GM23338 (cell line): ENCODE results near the gene LPAR6. TPM values are rescaled to one million over a fixed set of nuclear protein-coding genes. Genes with fewer than 3 reads are reported as not detected.

Experiments used
- ATAC-seq: fragments of 200-7000 bp; cut with Tn5 transposase; 3 replicates; pipeline ENCODE4 v1.9.1; 2020
- DNase-seq: peaks from one replicate; pipeline ENCODE4 v3.0.0-alpha.2; 2015; ENCODE audit warnings: low spot score
- H2AFZ ChIP-seq: fragments of 200-600 bp; sonication (generic); 2 replicates; pipeline ENCODE4 v1.8.0; 2016; ENCODE audit warnings: antibody characterized with exemption, mild to moderate bottlenecking, moderate library complexity
- H3F3A ChIP-seq: fragments of 200-600 bp; sonication (generic); replicated peaks from 2 replicates; pipeline ENCODE4 v1.8.0; 2017; ENCODE audit warnings: antibody characterized with exemption, mixed run types, low read depth
- H3K27ac ChIP-seq: fragments of 200-600 bp; sonication (generic); 2 replicates; pipeline ENCODE4 v1.6.1; 2016; ENCODE audit warnings: low read depth
- H3K27me3 ChIP-seq: fragments of 200-600 bp; sonication (generic); 2 replicates; pipeline ENCODE4 v1.8.0; 2016; ENCODE audit warnings: mild to moderate bottlenecking, mixed run types, moderate library complexity; ENCODE audit not compliant: insufficient read depth
- H3K36me3 ChIP-seq: fragments of 200-600 bp; sonication (generic); 2 replicates; pipeline ENCODE4 v1.8.0; 2016; ENCODE audit warnings: mild to moderate bottlenecking; ENCODE audit not compliant: insufficient read depth
- H3K4me1 ChIP-seq: fragments of 200-600 bp; sonication (generic); 2 replicates; pipeline ENCODE4 v1.8.0; 2016; ENCODE audit warnings: mild to moderate bottlenecking, moderate library complexity; ENCODE audit not compliant: insufficient read depth
- H3K4me2 ChIP-seq: fragments of 200-600 bp; sonication (generic); 2 replicates; pipeline ENCODE4 v1.7.1; 2017; ENCODE audit warnings: mixed run types
- H3K4me3 ChIP-seq: fragments of 200-600 bp; sonication (generic); 2 replicates; pipeline ENCODE4 v1.6.1; 2016; ENCODE audit warnings: mixed run types
- H3K79me2 ChIP-seq: fragments of 200-600 bp; sonication (generic); replicated peaks from 2 replicates; pipeline ENCODE4 v1.8.0; 2017; ENCODE audit warnings: mild to moderate bottlenecking; ENCODE audit not compliant: insufficient read depth
- H3K9me2 ChIP-seq: fragments of 200-600 bp; sonication (generic); 2 replicates; pipeline ENCODE4 v1.8.0; 2017; ENCODE audit not compliant: insufficient read depth
- H4K20me1 ChIP-seq: fragments of 200-600 bp; sonication (generic); replicated peaks from 2 replicates; pipeline ENCODE4 v1.8.0; 2017; ENCODE audit warnings: mild to moderate bottlenecking; ENCODE audit not compliant: insufficient read depth
- H3K27ac Mint-ChIP-seq: 2 replicates; pipeline ENCODE4 v1.8.0; 2020; ENCODE audit warnings: inconsistent platforms, mild to moderate bottlenecking, moderate library complexity, mixed read lengths
- H3K27me3 Mint-ChIP-seq: 3 replicates; pipeline ENCODE4 v1.8.0; 2022; ENCODE audit warnings: low read depth, mild to moderate bottlenecking, moderate library complexity, mixed read lengths, inconsistent platforms; ENCODE audit not compliant: insufficient read depth, poor library complexity
- H3K36me3 Mint-ChIP-seq: 3 replicates; pipeline ENCODE4 v1.8.0; 2021; ENCODE audit warnings: low read depth, mild to moderate bottlenecking, inconsistent platforms, moderate library complexity, mixed read lengths
- H3K4me1 Mint-ChIP-seq: 3 replicates; pipeline ENCODE4 v1.8.0; 2020; ENCODE audit warnings: mild to moderate bottlenecking, inconsistent platforms, mixed read lengths
- H3K4me3 Mint-ChIP-seq: 3 replicates; pipeline ENCODE4 v1.8.0; 2021; ENCODE audit warnings: moderate library complexity, mild to moderate bottlenecking, inconsistent platforms, mixed read lengths
- H3K9me3 Mint-ChIP-seq: 3 replicates; pipeline ENCODE4 v1.8.0; 2020; ENCODE audit warnings: moderate library complexity, mild to moderate bottlenecking, inconsistent platforms, mixed read lengths
- CTCF ChIP-seq, 2 experiments: fragments of 200-600 bp in 1 of 2; sonication (generic) in 1 of 2; conservative IDR thresholded peaks; 2 replicates each; pipeline versions ENCODE4 v1.5.1 to v1.6.1; 2016 to 2017; ENCODE audit warnings: antibody characterized with exemption in 2 of 2, low read depth in 2 of 2, mild to moderate bottlenecking in 2 of 2, moderate library complexity in 1 of 2
- EZH2 ChIP-seq: fragments of 200-600 bp; sonication (generic); IDR thresholded peaks from one replicate; pipeline ENCODE4 v1.8.0; 2017; ENCODE audit warnings: antibody characterized with exemption, mild to moderate bottlenecking, low read depth; ENCODE audit not compliant: unreplicated experiment
- EZH2phosphoT487 ChIP-seq: fragments of 200-600 bp; sonication (generic); IDR thresholded peaks from one replicate; pipeline ENCODE4 v1.8.1; 2018; ENCODE audit warnings: antibody characterized with exemption; ENCODE audit not compliant: unreplicated experiment
- JUNB ChIP-seq: IDR thresholded peaks from one replicate; pipeline ENCODE4 v1.6.1; 2016; ENCODE audit warnings: antibody characterized with exemption; ENCODE audit not compliant: unreplicated experiment
- NANOG ChIP-seq: IDR thresholded peaks from 2 replicates; pipeline ENCODE4 v1.6.1; 2016; ENCODE audit warnings: antibody characterized with exemption, borderline replicate concordance
- STAT1 ChIP-seq: IDR thresholded peaks from one replicate; pipeline ENCODE4 v1.6.1; 2016; ENCODE audit warnings: antibody characterized with exemption; ENCODE audit not compliant: unreplicated experiment
- ZNF114 ChIP-seq: fragments of 250-450 bp; sonication (Bioruptor Pico); IDR thresholded peaks from 2 replicates; pipeline ENCODE4 v1.5.0; 2020; ENCODE audit warnings: mild to moderate bottlenecking, moderate library complexity
- polyA plus RNA-seq: library from polyadenylated mRNA; unstranded; fragments of >200 nt; fragmentation: Nextera tagmentation; extraction: Ambion mirVana; gene quantifications from 2 replicates; pipeline ENCODE4 v1.2.1, GENCODE V29; 2016
- total RNA-seq: library from RNA; depleted of rRNA; stranded (reverse); fragments of >200 nt; shearing (Covaris generic); gene quantifications from 2 replicates; pipeline ENCODE4 v1.2.3, GENCODE V29; 2014
- TF ChIP-seq, protein P1 (sequence below): fragments of 250-450 bp; sonication (Bioruptor Pico); IDR thresholded peaks from 2 replicates; pipeline ENCODE4 v1.5.0; 2020; ENCODE audit warnings: mild to moderate bottlenecking, moderate library complexity
- TF ChIP-seq, protein P2 (sequence below): IDR thresholded peaks from one replicate; pipeline ENCODE4 v1.6.1; 2018; ENCODE audit warnings: antibody characterized with exemption; ENCODE audit not compliant: unreplicated experiment
- TF ChIP-seq, protein P3 (sequence below): IDR thresholded peaks from 2 replicates; pipeline ENCODE4 v1.6.1; 2016; ENCODE audit warnings: antibody characterized with exemption

The LPAR6 gene
- total and polyA plus RNA-seq, 2 experiments from 2014 or later = 1.4 to 2.1 TPM

- TF ChIP-seq CTCF (conservative IDR thresholded peaks at IDR 0.05; ENCODE audit: low read depth in 2 of 2) (no peak), EZH2 (no peak)
Observed at GRCh38 chr13:48370815-48371214, 42.1 kb downstream of the LPAR6 start (continued).

GRCh38 chr13:48369988-48370387 lies 42.9 kb downstream of the LPAR6 start:
- Histone ChIP-seq H3K4me2 (no peak overlapping the region), H4K20me1 (no peaks in the 10 kb centered on the region), H3K4me3 (no peak overlapping the region), H3F3A (no peaks in the 10 kb centered on the region), H3K79me2 (no peaks in the 10 kb centered on the region), H2AFZ (no peak overlapping the region), H3K4me1 (no peaks in the 10 kb centered on the region), H3K36me3 (no peaks in the 10 kb centered on the region), H3K27ac (no peak overlapping the region), H3K27me3 (no peaks in the 10 kb centered on the region), H3K9me2 (no peaks in the 10 kb centered on the region)
- no peaks in the 10 kb centered on the region for H3K27me3 Mint-ChIP-seq
- peaks cover 3% of the 10 kb centered on the region; the same call in 2 of the 3 replicates for H3K36me3 Mint-ChIP-seq
- no peaks in the 10 kb centered on the region for H3K9me3 Mint-ChIP-seq
- DNase-seq (no peak), ATAC-seq (no peak)
- no peaks in the 10 kb centered on the region for H3K4me1 Mint-ChIP-seq
- H3K4me3 Mint-ChIP-seq = no peak overlapping the region
- H3K27ac Mint-ChIP-seq = no peak overlapping the region
- TF ChIP-seq NANOG = no peak
- TF ChIP-seq JUNB = no peak
- no peak for TF ChIP-seq STAT1
- TF ChIP-seq, protein P1, sequence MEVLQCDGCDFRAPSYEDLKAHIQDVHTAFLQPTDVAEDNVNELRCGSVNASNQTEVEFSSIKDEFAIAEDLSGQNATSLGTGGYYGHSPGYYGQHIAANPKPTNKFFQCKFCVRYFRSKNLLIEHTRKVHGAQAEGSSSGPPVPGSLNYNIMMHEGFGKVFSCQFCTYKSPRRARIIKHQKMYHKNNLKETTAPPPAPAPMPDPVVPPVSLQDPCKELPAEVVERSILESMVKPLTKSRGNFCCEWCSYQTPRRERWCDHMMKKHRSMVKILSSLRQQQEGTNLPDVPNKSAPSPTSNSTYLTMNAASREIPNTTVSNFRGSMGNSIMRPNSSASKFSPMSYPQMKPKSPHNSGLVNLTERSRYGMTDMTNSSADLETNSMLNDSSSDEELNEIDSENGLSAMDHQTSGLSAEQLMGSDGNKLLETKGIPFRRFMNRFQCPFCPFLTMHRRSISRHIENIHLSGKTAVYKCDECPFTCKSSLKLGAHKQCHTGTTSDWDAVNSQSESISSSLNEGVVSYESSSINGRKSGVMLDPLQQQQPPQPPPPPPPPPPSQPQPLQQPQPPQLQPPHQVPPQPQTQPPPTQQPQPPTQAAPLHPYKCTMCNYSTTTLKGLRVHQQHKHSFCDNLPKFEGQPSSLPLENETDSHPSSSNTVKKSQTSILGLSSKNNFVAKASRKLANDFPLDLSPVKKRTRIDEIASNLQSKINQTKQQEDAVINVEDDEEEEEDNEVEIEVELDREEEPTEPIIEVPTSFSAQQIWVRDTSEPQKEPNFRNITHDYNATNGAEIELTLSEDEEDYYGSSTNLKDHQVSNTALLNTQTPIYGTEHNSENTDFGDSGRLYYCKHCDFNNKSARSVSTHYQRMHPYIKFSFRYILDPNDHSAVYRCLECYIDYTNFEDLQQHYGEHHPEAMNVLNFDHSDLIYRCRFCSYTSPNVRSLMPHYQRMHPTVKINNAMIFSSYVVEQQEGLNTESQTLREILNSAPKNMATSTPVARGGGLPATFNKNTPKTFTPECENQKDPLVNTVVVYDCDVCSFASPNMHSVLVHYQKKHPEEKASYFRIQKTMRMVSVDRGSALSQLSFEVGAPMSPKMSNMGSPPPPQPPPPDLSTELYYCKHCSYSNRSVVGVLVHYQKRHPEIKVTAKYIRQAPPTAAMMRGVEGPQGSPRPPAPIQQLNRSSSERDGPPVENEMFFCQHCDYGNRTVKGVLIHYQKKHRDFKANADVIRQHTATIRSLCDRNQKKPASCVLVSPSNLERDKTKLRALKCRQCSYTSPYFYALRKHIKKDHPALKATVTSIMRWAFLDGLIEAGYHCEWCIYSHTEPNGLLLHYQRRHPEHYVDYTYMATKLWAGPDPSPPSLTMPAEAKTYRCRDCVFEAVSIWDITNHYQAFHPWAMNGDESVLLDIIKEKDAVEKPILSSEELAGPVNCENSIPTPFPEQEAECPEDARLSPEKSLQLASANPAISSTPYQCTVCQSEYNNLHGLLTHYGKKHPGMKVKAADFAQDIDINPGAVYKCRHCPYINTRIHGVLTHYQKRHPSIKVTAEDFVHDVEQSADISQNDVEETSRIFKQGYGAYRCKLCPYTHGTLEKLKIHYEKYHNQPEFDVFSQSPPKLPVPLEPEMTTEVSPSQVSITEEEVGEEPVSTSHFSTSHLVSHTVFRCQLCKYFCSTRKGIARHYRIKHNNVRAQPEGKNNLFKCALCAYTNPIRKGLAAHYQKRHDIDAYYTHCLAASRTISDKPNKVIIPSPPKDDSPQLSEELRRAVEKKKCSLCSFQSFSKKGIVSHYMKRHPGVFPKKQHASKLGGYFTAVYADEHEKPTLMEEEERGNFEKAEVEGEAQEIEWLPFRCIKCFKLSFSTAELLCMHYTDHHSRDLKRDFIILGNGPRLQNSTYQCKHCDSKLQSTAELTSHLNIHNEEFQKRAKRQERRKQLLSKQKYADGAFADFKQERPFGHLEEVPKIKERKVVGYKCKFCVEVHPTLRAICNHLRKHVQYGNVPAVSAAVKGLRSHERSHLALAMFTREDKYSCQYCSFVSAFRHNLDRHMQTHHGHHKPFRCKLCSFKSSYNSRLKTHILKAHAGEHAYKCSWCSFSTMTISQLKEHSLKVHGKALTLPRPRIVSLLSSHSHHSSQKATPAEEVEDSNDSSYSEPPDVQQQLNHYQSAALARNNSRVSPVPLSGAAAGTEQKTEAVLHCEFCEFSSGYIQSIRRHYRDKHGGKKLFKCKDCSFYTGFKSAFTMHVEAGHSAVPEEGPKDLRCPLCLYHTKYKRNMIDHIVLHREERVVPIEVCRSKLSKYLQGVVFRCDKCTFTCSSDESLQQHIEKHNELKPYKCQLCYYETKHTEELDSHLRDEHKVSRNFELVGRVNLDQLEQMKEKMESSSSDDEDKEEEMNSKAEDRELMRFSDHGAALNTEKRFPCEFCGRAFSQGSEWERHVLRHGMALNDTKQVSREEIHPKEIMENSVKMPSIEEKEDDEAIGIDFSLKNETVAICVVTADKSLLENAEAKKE = no peak
- TF ChIP-seq, protein P2, sequence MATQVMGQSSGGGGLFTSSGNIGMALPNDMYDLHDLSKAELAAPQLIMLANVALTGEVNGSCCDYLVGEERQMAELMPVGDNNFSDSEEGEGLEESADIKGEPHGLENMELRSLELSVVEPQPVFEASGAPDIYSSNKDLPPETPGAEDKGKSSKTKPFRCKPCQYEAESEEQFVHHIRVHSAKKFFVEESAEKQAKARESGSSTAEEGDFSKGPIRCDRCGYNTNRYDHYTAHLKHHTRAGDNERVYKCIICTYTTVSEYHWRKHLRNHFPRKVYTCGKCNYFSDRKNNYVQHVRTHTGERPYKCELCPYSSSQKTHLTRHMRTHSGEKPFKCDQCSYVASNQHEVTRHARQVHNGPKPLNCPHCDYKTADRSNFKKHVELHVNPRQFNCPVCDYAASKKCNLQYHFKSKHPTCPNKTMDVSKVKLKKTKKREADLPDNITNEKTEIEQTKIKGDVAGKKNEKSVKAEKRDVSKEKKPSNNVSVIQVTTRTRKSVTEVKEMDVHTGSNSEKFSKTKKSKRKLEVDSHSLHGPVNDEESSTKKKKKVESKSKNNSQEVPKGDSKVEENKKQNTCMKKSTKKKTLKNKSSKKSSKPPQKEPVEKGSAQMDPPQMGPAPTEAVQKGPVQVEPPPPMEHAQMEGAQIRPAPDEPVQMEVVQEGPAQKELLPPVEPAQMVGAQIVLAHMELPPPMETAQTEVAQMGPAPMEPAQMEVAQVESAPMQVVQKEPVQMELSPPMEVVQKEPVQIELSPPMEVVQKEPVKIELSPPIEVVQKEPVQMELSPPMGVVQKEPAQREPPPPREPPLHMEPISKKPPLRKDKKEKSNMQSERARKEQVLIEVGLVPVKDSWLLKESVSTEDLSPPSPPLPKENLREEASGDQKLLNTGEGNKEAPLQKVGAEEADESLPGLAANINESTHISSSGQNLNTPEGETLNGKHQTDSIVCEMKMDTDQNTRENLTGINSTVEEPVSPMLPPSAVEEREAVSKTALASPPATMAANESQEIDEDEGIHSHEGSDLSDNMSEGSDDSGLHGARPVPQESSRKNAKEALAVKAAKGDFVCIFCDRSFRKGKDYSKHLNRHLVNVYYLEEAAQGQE = no peak
- no peak for TF ChIP-seq EZH2phosphoT487
- TF ChIP-seq ZNF114 = no peak
- no peak for TF ChIP-seq CTCF (conservative IDR thresholded peaks at IDR 0.05; ENCODE audit: low read depth in 2 of 2)
- no peak for TF ChIP-seq EZH2
- TF ChIP-seq, protein P3, sequence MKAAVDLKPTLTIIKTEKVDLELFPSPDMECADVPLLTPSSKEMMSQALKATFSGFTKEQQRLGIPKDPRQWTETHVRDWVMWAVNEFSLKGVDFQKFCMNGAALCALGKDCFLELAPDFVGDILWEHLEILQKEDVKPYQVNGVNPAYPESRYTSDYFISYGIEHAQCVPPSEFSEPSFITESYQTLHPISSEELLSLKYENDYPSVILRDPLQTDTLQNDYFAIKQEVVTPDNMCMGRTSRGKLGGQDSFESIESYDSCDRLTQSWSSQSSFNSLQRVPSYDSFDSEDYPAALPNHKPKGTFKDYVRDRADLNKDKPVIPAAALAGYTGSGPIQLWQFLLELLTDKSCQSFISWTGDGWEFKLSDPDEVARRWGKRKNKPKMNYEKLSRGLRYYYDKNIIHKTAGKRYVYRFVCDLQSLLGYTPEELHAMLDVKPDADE = no peak
